GM18858 (cell line): ENCODE measurements around the gene TCF7L2.

Source experiments
- ATAC-seq: cut with Tn5 transposase; IDR thresholded peaks from one replicate; pipeline ENCODE4 v1.9.1; 2021; ENCODE audit not compliant: unreplicated experiment

The TCF7L2 gene

DNA sequence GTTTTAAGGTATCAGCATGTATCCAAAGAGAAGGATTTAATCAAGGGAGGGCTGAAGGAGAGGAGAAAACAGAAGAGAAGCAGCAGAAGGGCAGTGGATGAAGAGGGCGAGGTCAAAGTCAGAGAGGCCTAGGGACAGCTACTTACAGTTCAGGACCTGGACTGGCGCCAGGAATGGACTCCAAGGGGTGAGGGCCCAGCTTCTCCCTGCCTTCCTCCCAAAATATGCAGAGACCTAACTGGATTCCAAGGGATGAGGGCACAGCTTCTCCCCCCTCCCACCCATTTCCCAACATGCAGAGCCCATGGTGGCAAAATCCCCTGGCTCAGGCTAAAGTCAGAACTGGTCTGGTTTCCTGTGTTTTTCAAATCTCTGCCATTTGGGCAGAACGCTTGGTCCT, 3.4 kb upstream of the TCF7L2 start:
- no peak for ATAC-seq

- no peak for ATAC-seq
Observed at GRCh38 chr10:112948196-112948595, 1.9 kb upstream of the TCF7L2 start.

- ATAC-seq: no peak
Observed at GRCh38 chr10:112949143-112949823, 764 bp upstream of the TCF7L2 start.

GRCh38 chr10:112950714-112951358, 789 bp downstream of the TCF7L2 start:
- ATAC-seq: no peak

DNA sequence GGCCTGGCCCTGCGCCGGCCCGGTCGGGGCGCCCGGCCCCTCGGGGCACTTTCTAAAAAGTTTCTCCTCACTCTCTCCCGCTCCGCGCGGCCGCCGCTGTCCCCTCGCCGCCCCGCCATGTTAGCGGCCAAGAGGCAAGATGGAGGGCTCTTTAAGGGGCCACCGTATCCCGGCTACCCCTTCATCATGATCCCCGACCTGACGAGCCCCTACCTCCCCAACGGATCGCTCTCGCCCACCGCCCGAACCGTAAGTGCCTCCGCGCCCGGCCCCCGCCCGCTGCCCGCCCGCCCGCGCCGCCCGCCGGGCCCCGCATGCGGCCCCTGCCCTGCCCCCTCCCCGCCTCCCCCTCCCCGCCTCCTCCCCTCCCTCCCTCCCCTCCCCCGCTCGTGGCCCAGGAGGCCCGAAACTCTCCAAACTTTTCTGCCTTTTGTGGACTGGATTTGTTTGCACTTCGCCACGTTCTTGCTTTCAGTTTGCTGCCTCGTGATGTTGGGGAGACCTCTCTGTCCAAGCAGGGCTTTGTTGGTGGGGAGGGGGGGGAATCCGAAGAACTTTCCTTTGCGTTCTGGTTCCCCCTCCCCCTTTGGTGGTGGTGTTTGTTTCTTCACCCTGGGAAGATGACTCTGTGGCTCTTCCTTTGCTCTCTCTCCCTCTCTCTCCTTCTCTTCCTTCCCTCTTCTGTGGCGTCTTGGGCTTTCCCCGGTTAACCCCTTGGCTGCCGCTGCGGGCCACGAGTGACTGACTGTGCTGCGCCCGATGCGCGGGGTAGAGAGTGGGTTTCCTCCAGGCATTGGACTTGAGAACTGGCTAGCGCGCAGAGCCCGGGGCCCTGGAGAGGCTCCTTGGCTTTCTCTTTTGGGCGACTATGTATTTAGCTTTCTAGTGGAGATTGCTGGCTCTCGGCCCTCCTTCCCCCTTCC, 1.6 kb downstream of the TCF7L2 start:
- ATAC-seq: no peak

- no peak for ATAC-seq
Observed at GRCh38 chr10:112952282-112953173, 2.5 kb downstream of the TCF7L2 start.

GRCh38 chr10:112953174-112954159, 3.4 kb downstream of the TCF7L2 start:
- ATAC-seq: no peak

- ATAC-seq: no peak
Observed at GRCh38 chr10:112954974-112955581, 5.0 kb downstream of the TCF7L2 start.

- ATAC-seq: no peak
Observed at GRCh38 chr10:112955582-112956421, 5.8 kb downstream of the TCF7L2 start.

DNA sequence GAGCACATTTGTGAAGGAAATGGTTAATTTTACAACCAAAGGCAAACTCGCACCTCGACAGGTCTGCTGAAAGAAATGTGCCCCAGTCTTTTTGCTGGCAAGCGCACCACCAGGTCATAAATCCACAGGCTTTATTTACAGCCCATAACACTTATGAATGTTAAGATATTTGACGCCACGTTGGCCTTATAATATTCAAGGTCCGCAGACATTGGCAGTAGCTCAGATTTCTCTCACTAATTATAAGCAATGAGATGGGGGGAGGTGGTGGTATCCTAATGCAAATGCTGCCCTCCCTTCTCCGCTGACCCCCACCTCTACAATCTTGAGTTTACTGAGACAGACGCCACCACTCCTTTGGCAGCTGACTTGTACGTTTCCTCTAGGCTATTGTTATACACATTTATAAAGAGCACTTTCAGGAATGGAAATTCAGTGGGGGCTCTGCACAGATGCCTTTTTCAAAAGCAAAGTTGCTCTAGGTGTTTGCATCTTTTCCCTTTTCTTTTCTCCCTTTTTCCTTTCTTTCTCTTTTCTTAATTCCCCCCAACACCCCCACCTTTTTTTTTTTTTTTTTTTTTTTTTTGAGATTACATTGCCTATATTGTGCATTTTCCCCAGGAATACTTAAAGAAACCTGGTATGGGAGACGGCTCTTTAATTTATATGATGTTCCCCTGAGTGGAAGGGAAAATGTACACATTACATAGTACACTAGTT, 6.7 kb downstream of the TCF7L2 start:
- ATAC-seq: no peak

- ATAC-seq: no peak
Observed at GRCh38 chr10:112957640-112958092, 7.6 kb downstream of the TCF7L2 start.

GRCh38 chr10:112958275-112958995, 8.4 kb downstream of the TCF7L2 start:
- no peak for ATAC-seq

GRCh38 chr10:112959207-112959838, 9.3 kb downstream of the TCF7L2 start:
- ATAC-seq: no peak

DNA sequence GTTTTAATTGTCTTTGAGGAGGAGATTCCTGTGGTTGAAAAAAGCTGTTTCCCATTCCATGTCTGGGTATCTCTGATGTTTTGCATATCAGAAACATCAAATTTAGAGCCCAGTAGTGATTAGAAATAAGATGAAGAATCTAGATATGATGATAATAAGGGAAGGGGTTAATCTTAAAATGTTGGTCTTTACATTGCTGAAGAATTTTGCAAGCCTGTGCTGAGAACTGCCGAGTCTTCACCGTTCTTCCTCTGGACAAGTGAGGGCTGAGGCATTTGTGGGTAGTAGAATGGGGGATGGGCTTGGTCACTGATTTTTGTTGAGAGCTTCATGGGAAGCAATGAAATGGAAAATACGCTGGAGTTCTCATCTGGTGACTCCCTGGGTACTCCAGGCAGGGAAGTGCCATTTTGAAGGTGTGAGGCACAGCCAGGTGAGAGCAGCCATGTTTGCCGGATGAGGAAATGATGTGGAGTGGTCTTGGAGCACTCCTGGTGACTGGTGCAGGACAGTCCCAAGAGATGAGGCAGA, 10.2 kb downstream of the TCF7L2 start:
- no peak for ATAC-seq

DNA sequence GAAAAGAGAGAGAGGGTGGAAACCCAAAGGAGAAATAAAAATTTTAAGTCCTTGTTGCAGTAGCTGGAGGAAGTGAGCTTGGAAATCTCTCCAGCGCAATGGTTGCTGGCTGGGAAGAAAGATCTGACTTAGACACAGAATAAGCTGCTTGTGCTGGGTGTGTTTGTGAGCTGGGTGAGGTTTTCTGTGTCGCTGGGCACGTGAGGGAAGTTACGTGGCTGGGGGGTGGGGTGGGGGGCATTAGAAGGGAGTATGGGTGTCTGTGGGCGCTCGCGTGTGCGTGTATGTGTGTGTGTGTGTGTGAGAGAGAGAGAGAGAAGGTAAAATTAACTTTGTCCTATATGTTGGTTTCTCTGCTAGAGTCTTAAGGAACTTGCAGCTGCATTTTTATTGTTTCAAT, 11.6 kb downstream of the TCF7L2 start:
- no peak for ATAC-seq

DNA sequence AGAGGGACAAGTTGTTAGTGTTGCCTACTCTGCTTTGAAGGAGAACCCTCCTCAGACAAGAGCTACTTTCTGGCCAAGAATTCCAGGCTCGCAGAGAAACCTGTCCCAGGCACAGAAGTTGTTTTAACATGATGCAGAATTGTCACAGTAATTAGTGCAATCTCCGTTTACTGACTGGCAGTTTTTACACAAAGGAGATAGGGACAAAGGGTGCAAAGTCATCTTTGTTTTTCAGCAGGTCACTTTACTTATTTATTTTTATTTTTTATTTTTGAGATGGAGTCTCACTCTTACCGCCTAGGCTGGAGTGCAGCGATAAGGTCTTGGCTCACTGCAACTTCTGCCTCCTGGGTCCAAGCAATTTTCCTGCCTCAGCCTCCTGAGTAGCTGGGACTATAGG, 12.3 kb downstream of the TCF7L2 start:
- ATAC-seq: no peak
